GM12801 (cell line): Measurements from ENCODE around the gene PDE3B.

ENCODE experiments used
- CTCF ChIP-seq: IDR thresholded peaks from one replicate; pipeline ENCODE4 v1.5.1; 2011; ENCODE audit warnings: control low read depth; ENCODE audit not compliant: insufficient read length; ENCODE audit errors: extremely low read depth

Gene PDE3B

GRCh38 chr11:14803846-14804245 lies 160.2 kb downstream of the PDE3B start:
- no peak for TF ChIP-seq CTCF

GRCh38 chr11:14809466-14809865 lies 165.9 kb downstream of the PDE3B start:
- TF ChIP-seq CTCF, result no peak

- TF ChIP-seq CTCF, result no peak
These were observed 169.2 kb downstream of the PDE3B start for GRCh38 chr11:14812757-14813156.

GRCh38 chr11:14813516-14813915 lies 169.9 kb downstream of the PDE3B start:
- TF ChIP-seq CTCF, result no peak

GRCh38 chr11:14818779-14819178 lies 175.2 kb downstream of the PDE3B start:
- no peak for TF ChIP-seq CTCF

GRCh38 chr11:14819596-14819995 lies 176.0 kb downstream of the PDE3B start:
- no peak for TF ChIP-seq CTCF

GRCh38 chr11:14821031-14821430 lies 177.4 kb downstream of the PDE3B start:
- TF ChIP-seq CTCF, result no peak

- TF ChIP-seq CTCF, result no peak
These were observed 183.0 kb downstream of the PDE3B start for GRCh38 chr11:14826600-14826999.
